Measurements from ENCODE around the gene TUT1.

- TF ChIP-seq ATF3 (CRISPR knock-in tag; conservative IDR thresholded peaks at IDR 0.05) = no peak
- no peak for TF ChIP-seq NFE2L1 (CRISPR knock-in tag; IDR thresholded peaks at IDR 0.05)
- TF ChIP-seq MLX (CRISPR knock-in tag; IDR thresholded peaks at IDR 0.05) = no peak
- no peak for TF ChIP-seq CTCF (IDR thresholded peaks at IDR 0.05)
- TF ChIP-seq, protein P1, sequence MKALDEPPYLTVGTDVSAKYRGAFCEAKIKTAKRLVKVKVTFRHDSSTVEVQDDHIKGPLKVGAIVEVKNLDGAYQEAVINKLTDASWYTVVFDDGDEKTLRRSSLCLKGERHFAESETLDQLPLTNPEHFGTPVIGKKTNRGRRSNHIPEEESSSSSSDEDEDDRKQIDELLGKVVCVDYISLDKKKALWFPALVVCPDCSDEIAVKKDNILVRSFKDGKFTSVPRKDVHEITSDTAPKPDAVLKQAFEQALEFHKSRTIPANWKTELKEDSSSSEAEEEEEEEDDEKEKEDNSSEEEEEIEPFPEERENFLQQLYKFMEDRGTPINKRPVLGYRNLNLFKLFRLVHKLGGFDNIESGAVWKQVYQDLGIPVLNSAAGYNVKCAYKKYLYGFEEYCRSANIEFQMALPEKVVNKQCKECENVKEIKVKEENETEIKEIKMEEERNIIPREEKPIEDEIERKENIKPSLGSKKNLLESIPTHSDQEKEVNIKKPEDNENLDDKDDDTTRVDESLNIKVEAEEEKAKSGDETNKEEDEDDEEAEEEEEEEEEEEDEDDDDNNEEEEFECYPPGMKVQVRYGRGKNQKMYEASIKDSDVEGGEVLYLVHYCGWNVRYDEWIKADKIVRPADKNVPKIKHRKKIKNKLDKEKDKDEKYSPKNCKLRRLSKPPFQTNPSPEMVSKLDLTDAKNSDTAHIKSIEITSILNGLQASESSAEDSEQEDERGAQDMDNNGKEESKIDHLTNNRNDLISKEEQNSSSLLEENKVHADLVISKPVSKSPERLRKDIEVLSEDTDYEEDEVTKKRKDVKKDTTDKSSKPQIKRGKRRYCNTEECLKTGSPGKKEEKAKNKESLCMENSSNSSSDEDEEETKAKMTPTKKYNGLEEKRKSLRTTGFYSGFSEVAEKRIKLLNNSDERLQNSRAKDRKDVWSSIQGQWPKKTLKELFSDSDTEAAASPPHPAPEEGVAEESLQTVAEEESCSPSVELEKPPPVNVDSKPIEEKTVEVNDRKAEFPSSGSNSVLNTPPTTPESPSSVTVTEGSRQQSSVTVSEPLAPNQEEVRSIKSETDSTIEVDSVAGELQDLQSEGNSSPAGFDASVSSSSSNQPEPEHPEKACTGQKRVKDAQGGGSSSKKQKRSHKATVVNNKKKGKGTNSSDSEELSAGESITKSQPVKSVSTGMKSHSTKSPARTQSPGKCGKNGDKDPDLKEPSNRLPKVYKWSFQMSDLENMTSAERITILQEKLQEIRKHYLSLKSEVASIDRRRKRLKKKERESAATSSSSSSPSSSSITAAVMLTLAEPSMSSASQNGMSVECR (CRISPR knock-in tag; IDR thresholded peaks at IDR 0.05; ENCODE audit: borderline replicate concordance) = no peak
Measured at GRCh38 chr11:62543680-62544444, 47.5 kb downstream of the TUT1 start.
